PFSK-1 (cell line): ENCODE data around the gene PYM1.

ENCODE experiments used
- FOXP2 ChIP-seq: optimal IDR thresholded peaks from 2 replicates; pipeline ENCODE3; 2011; ENCODE audit warnings: borderline replicate concordance, control low read depth, inconsistent platforms; ENCODE audit not compliant: insufficient read depth; ENCODE audit errors: extremely low read length, extremely low read depth
- POLR2AphosphoS5 ChIP-seq: IDR thresholded peaks from 2 replicates; pipeline ENCODE4 v1.6.1; 2012; ENCODE audit warnings: low read depth, mild to moderate bottlenecking, control low read depth, low read length, moderate library complexity
- SIN3A ChIP-seq: IDR thresholded peaks from 2 replicates; pipeline ENCODE4 v1.6.1; 2012; ENCODE audit warnings: mild to moderate bottlenecking, low read length, moderate library complexity, borderline replicate concordance; ENCODE audit not compliant: insufficient read depth
- TAF1 ChIP-seq: IDR thresholded peaks from 2 replicates; pipeline ENCODE4 v1.6.1; 2012; ENCODE audit warnings: low read length, control low read depth, borderline replicate concordance; ENCODE audit not compliant: insufficient read depth
- TF ChIP-seq, protein P1 (sequence below), 2 experiments: IDR thresholded peaks; 2 replicates each; pipeline versions ENCODE4 v1.6.1 to v1.8.0; 2011 to 2012; ENCODE audit warnings: low read depth in 2 of 2, low read length in 2 of 2, control low read depth in 1 of 2, inconsistent platforms in 1 of 2, mild to moderate bottlenecking in 1 of 2, moderate library complexity in 1 of 2; ENCODE audit not compliant: insufficient read depth in 1 of 2

Gene PYM1

DNA sequence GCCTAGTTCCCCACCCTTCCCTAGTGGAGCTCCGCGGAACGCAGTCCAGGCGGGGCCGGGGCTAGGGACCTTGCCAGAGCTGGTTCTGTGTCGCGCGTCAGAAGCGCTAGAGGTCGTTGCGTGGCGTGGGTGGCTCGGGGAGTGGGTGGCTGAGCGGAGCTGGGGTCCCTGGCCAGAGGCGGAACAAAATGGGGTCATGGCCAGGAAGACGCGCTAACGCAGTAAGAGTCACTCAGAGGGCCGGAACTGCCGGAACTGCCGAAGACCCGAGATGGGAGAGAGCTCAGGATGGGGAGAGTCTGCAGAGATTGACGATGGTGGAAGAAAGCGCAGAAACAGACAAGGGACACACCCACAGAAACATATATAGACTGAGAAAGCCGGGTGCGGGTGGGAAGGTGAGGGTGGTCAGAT lies 8.1 kb upstream of the PYM1 start:
- TF ChIP-seq TAF1, result no peak
- TF ChIP-seq, protein P1, sequence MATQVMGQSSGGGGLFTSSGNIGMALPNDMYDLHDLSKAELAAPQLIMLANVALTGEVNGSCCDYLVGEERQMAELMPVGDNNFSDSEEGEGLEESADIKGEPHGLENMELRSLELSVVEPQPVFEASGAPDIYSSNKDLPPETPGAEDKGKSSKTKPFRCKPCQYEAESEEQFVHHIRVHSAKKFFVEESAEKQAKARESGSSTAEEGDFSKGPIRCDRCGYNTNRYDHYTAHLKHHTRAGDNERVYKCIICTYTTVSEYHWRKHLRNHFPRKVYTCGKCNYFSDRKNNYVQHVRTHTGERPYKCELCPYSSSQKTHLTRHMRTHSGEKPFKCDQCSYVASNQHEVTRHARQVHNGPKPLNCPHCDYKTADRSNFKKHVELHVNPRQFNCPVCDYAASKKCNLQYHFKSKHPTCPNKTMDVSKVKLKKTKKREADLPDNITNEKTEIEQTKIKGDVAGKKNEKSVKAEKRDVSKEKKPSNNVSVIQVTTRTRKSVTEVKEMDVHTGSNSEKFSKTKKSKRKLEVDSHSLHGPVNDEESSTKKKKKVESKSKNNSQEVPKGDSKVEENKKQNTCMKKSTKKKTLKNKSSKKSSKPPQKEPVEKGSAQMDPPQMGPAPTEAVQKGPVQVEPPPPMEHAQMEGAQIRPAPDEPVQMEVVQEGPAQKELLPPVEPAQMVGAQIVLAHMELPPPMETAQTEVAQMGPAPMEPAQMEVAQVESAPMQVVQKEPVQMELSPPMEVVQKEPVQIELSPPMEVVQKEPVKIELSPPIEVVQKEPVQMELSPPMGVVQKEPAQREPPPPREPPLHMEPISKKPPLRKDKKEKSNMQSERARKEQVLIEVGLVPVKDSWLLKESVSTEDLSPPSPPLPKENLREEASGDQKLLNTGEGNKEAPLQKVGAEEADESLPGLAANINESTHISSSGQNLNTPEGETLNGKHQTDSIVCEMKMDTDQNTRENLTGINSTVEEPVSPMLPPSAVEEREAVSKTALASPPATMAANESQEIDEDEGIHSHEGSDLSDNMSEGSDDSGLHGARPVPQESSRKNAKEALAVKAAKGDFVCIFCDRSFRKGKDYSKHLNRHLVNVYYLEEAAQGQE (IDR thresholded peaks at IDR 0.05; ENCODE audit: insufficient read depth in 1 of 2, low read depth in 2 of 2, low read length in 2 of 2), result no peak
- TF ChIP-seq FOXP2, result no peak
- no peak for TF ChIP-seq POLR2AphosphoS5
- no peak for TF ChIP-seq SIN3A

DNA sequence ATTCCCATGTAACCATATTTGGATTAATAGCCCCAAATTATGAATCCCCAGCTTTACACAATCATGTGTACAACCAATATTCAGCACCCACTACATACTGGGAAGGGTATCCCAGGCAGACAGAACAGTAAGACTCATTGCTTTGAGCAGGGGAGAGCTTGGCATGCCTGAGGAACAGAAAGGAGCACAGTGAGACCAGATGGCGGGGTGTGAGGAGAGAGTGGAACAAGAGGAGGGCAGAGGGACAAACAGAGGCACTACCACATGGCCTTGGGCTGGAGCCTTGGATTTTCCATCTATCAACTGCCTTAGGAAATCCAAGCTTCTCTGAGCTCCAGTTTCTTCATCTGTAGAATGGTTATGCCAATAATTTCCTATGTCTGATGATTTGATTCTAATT lies 7.1 kb upstream of the PYM1 start:
- no peak for TF ChIP-seq SIN3A
- no peak for TF ChIP-seq TAF1
- TF ChIP-seq, protein P1 (IDR thresholded peaks at IDR 0.05; ENCODE audit: insufficient read depth in 1 of 2, low read depth in 2 of 2, low read length in 2 of 2), result no peak
- TF ChIP-seq POLR2AphosphoS5, result no peak
- no peak for TF ChIP-seq FOXP2

DNA sequence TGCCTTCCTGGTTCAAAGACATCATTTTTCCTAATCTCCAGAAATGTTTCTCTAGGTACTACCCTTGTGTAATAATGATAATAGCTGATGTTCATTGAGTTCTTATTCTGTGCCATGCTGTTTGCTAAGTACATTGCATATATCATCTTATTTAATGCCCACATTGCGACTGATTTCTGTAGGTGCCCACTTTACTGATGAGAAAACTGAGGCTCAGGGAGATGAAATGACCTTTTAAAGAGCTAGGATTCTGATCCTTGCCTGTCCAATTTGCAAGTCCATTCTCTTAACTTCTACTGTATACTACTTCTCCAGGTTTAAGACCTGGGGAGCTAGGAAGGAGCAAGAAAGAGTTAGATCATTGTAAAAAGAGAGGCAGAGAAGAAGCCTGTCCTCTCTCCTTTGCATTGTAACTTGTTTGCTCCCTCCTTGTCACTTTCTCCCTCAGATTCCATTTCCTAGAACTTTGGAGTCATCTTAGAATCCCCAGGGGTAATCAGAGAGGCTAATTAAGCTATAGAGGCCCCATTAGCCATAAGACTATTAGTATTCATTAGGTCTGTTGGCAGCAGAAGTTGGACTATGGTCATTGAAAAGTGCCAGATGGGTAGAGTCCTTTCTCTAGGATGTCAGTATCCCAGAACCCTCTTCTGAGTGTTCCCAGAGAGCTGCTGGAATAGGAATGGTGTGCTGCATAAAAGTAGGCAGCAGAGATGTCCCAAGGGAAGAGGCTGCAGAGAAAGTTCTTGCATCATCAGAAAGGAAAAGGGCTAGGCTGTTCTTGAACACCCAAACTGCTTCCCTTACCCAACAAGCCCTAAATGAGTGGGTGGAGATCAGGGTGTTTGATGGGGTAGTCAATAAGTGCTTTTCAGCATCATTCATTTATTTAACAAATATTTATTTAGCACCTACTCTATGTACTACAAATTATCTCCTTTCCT lies 6.4 kb upstream of the PYM1 start:
- TF ChIP-seq, protein P1 (IDR thresholded peaks at IDR 0.05; ENCODE audit: insufficient read depth in 1 of 2, low read depth in 2 of 2, low read length in 2 of 2), result no peak
- TF ChIP-seq POLR2AphosphoS5 (no peak), TAF1 (no peak), SIN3A (no peak), FOXP2 (no peak)

DNA sequence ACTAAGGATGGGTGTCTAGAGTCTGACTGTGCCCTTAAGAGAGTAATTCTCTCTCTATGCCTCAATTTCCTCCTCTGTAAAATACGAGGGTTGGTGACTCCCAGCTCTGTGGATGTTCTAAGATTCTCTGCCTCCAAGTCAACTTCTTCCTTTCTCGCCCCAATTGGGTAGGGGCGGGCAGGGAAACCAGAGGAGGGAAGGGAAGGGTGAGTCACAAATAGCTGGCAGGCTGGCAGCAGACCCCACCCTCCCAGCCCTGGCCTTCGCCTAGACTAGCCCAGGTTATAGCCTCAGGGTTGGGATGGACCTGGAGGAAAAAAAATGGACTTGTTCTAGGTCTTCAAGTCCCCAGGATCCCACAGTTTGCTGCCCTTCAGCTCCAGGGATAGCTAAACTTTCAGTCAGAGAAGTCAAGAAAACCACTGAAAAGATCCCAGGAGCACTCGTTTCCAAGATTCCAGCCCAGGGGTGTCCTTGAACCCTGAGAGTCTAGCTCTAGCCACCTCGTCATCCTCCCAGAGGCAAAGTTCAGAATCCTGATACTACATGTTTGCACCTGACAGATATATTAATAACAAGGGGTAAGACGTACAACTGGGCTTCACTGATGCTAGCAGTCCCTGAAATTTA lies 5.6 kb upstream of the PYM1 start:
- TF ChIP-seq TAF1, result no peak
- TF ChIP-seq FOXP2, result no peak
- TF ChIP-seq SIN3A, result no peak
- TF ChIP-seq POLR2AphosphoS5, result no peak
- TF ChIP-seq, protein P1 (IDR thresholded peaks at IDR 0.05; ENCODE audit: insufficient read depth in 1 of 2, low read depth in 2 of 2, low read length in 2 of 2), result no peak

DNA sequence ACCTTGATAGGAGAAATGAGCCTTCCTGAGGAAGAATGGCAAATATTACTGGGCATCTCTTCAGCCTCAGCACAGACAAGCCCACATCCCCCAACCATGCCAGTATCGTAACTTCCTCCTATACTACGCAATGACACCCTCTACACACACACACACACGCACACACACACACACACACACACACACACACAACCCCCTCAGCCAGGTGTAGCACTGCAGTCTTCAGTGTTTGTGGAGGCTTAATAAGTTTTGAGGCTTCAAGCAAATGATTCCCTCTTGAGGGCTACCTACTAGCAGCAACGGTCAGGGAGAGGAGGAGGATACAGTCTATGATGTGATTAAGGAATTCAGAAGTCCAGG lies 4.8 kb upstream of the PYM1 start:
- TF ChIP-seq FOXP2, result no peak
- TF ChIP-seq POLR2AphosphoS5, result no peak
- no peak for TF ChIP-seq SIN3A
- TF ChIP-seq TAF1, result no peak
- TF ChIP-seq, protein P1 (IDR thresholded peaks at IDR 0.05; ENCODE audit: insufficient read depth in 1 of 2, low read depth in 2 of 2, low read length in 2 of 2), result no peak
